GM10847 (cell line): ENCODE results near the gene ANKRD23.

ENCODE experiments used
- POLR2A ChIP-seq: IDR thresholded peaks from 2 replicates; pipeline ENCODE4 v1.6.1; 2011; ENCODE audit not compliant: insufficient read length; ENCODE audit errors: extremely low read depth

Gene ANKRD23

GRCh38 chr2:96843538-96844268 is at the start of gene ANKRD23:
TSS of gene ANKRD23 (minus strand) at chr2:96844021. CDS start at chr2:96843992, 29 bp downstream.
- TF ChIP-seq POLR2A = no peak

DNA sequence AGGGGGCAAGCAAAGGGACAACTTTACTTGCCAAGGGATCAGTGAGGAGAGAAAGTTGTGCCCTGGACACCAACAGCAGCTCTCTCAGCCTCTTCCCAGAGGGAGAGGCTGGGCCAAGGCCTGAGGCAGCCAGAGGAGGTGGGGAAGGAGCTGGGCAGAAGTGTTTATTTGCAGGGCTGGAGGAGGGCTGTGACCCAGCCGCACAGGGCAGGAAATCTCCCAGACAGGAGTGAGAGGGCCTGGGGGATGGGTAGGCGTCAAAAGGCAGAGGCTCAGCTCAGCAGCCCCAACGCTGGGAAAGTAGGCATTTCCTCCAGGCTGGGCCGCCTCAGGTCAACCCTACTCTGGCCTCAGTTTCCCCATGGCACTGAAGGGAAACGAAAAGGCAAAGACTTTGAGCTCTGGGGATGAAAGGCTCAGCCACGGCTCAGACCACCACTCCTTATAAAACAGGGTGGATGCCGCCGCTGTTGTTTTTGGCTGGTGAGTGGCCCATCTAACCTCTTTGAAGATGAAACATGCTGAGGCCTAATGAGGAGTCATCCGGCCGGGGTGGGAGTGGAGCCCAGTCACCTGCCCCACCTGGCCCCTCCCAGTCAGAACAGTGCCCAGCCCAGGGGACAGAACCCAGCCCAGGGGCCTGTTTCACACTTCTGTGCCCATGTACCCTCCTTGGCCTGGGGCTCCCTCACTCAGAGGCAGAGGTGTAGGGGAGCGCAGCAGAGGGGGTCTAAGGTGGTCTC is 47.9 kb upstream of the ANKRD23 start:
- no peak for TF ChIP-seq POLR2A

DNA sequence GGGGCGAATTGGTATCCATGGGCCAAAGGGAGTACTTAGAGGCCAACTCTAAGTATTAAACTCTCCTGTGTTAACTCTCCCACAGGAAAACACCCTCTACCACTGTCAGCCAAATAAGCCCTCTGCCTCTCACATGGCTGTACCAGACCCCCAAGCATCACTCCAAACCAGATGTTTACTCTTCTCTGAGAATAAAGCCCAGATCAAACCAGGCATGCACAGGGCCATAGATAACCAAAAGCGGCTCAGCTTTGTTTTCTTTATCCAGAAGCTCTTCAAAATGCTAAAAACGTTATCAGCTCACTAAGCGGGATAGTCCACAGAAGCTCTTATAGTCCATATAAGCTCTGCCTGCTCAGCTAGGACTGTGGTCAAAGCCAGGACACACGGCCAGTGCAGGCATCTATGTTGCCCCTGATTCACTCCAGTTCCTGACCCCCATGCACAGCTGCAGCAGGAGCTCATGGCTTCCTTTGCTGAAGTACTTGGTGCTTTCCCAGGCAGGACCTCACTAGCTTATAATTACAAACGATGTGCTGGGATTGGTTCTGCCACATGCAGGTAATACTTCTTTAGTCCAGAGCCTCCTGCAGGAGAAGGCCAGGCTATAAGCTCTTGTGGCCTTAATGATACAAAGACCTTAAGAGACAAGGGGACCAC is 47.0 kb upstream of the ANKRD23 start:
- TF ChIP-seq POLR2A = no peak

DNA sequence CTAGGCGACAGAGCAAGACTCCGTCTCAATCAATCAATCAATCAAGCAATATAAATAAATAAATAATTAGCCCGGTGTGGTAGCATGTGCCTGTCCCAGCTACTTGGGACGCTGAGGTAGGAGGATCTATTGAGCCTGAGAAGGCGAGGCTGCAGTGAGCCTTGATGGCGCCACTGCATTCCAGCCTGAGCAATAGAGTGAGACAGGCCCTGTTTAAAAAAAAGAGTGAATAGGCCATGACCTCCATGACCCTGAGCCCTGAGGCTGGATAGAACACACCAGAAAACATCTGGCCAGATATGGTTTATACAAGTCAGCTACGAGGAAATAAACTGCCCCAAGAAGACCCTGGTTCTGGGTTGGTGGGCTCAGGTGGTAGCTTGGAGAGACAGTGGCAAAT is 46.4 kb upstream of the ANKRD23 start:
- TF ChIP-seq POLR2A = no peak

DNA sequence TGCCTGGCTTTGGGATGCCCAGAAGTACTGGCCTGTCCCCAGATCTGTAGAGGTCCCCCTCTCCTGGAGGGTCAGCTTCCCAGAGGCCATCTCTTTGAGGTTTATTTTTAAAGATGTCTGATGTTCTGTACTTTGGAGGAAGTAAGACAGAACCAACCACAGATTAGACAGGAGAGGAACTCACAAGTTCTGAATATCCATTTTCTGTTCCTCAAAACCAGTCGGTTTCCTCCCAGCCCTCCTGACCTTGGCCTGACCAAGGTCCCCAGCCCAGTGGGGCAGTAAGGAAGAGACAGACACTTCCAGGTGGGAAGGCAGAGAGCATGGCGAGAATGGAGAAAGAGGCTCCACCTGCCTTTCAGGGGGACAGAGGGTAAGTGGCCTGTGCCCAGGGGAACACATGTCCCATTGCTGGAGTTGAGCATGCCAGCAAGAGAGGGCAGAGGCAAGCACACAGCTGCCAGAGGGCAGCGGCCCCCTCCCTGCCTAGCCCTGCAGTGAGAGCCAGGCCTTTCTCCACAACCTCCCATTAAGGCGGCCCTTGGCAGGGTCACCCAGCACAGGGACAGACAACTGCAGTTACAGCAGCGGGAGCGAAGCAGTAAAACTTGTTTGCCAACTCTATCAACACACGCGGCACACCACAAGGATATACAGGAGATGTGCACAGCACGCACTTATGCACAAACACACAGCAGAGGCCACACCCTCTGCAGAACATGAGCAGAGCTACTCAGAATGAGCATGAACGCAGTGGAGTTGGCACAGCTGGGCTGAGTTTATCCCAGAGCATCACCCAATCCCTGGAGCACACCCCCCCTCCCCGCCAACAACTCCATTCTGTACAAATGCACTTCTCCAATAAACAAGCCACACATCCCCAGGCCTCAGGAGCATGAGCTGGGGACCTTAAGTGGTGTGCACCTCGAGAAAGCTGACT is 44.5 kb upstream of the ANKRD23 start:
- TF ChIP-seq POLR2A = no peak

GRCh38 chr2:96887493-96888012 is 43.7 kb upstream of the ANKRD23 start:
- TF ChIP-seq POLR2A = no peak

DNA sequence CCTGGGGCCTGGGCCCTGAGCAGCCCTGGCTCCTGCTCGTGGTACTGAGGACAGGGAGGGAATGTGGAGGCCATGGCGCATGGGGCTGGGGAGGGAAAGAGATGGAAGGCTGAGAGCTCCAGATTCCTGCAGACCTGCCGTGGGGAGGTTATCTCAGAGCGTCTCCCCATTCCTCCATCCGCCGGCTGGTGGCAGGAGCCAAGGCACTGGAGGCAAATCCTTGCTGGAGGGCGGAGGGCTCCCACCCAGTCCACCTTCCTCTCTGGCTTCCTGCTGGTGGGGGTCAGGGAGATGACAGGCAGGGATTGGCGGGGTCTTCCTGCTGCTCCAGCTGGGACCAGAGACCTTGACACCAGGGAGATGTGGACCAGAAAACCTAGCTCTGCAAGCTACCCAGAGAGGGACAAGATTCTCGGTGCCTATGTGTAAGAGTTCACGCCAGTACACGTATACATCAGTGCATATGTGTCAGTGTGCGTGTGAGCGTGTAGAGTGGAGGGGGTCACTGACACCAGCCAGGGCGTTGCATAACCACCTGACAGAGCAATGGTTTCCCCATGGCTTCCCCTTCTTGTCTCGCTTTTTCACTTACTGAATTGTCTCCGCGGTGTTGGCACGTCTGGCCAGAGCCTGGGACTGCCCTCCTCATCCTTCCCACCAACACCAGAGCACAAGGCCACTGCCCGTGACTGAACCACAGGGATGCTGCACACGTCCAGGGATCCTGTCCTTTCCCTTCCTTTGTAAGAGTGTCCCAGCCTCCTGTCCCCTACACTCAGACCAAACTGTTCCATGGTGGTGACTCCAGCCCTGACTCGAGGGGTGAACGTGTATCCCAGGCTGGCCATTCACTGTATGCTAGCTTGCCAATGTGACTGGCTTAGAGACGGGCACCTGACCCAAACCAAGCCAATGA is 41.9 kb upstream of the ANKRD23 start:
- no peak for TF ChIP-seq POLR2A

GRCh38 chr2:96884299-96885094 is 40.7 kb upstream of the ANKRD23 start:
- no peak for TF ChIP-seq POLR2A

GRCh38 chr2:96883306-96883705 is 39.5 kb upstream of the ANKRD23 start:
- TF ChIP-seq POLR2A = no peak

DNA sequence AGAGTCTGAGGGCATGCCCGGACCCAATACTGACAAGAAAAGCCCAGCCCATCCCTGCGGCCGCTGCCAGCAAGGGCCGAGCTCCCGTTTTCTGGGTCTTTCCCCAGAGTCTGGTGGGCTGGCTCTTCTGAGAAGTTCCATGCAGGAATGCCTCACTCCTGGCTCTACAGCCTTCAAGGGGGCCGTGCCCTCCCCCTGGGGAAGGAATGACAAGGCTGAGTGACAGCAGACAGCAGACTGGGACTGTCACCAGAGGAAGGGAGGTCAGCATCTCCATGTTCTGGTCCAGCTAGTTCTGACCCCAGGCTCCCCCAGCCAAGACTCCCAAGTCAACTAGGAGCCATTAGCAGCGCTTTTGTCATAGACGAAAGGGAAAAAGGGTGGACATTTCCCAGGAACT is 39.1 kb upstream of the ANKRD23 start:
- no peak for TF ChIP-seq POLR2A

DNA sequence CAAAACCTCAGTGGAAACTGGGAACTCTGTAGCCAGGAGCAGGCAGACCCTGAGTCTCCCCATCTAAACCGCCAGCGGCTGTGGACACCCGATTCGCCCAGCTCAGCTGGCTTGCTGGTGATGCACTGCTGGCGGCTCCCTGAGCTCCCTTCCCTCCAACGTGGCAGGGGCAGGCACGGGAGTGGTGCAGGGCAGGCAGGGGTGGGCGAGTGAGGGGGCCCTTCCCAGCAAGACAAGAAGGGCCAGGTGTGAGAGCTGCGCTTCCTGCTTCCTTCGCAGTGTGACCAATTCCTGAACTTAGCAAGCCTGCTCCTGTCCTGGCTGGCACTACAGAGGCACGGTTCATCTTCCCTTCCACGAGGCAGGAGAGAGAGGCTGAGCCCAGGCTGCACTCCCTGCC is 38.4 kb upstream of the ANKRD23 start:
- no peak for TF ChIP-seq POLR2A

- TF ChIP-seq POLR2A = no peak
Observed at GRCh38 chr2:96881349-96882195, 37.8 kb upstream of the ANKRD23 start.
